Posterior vena cava (tissue), 2 donors: ENCODE data around the gene MAPKAPK2. TPM values are rescaled to one million over a fixed set of nuclear protein-coding genes. Genes with fewer than 3 reads are reported as not detected.
"Not testable (repeated sequence)": the region's sequence is repeated elsewhere in the genome, so short reads cannot be mapped to it uniquely, and the experiment has no call there.

ENCODE experiments used
- DNase-seq: peaks from one replicate; pipeline ENCODE4 v3.0.0-alpha.2; 2020; ENCODE audit warnings: low spot score
- intact Hi-C, 2 donors: fragments of 100-400 bp; cut with DNase I; formaldehyde crosslinking; loops; one replicate each; pipeline versions ENCODE4 v1.14.1 to v1.14.2; 2022 to 2023
- long read RNA-seq, 2 donors: library from polyadenylated mRNA; unstranded; transcript quantifications; one replicate each; pipeline ENCODE4 v2.0.0, GENCODE V29; 2020 to 2021
- total RNA-seq, 2 donors: library from RNA; stranded (reverse); fragmentation: NEBNext Ultra II Directional; extraction: Animal tissue kit (Norgen Biotek cat#: 25700); gene quantifications; one replicate each; pipeline ENCODE4 v1.2.1, GENCODE V29; 2021
- donor health status: DM: yes; HTN: yes; CAD: no.
- donor health status: DM: yes; HTN: yes; CAD: no.

Gene MAPKAPK2
- total RNA-seq, result 100 to 1,000 TPM in 1 of 2 donors, 10 to 100 TPM in 1; 69.0 to 102 TPM
- long read RNA-seq, donor 1, partial matches to known transcripts, result 0 of 13 reads
- long read RNA-seq, donor 1, other reads (novel, unspliced or antisense), result 11 of 13 reads
- long read RNA-seq, donor 2, partial matches to known transcripts, result 1 of 12 reads
- long read RNA-seq, donor 2, other reads (novel, unspliced or antisense), result 11 of 12 reads

GRCh38 chr1:206684478-206685333 lies at the start of gene MAPKAPK2:
Gene MAPKAPK2, plus strand, starts transcription at chr1:206684905. Its CDS starts 325 bp downstream, at chr1:206685230.
- DNase-seq, result peak; percentile 94
- intact Hi-C loops, result loop anchor here in 1 of 2 donors (5.0 kb wide), 1 partner anchor 43 kb away; no protein-coding TSS in a partner anchor

GRCh38 chr1:206635080-206635977 lies 49.4 kb upstream of the MAPKAPK2 start, which contains the start of gene DYRK3:
Gene DYRK3, plus strand, starts transcription at chr1:206635536. Its CDS starts 168 bp downstream, at chr1:206635704.
- DNase-seq, result peak; percentile 98
- intact Hi-C loops, result no loop called here

GRCh38 chr1:206635978-206636345 lies 48.7 kb upstream of the MAPKAPK2 start:
- intact Hi-C loops, result no loop called here
- no peak for DNase-seq

GRCh38 chr1:206636671-206637070 lies 48.0 kb upstream of the MAPKAPK2 start:
- intact Hi-C loops, result no loop called here

GRCh38 chr1:206637605-206638004 lies 47.1 kb upstream of the MAPKAPK2 start:
- DNase-seq, result no peak
- intact Hi-C loops, result no loop called here

More at GRCh38 chr1:206636671-206637070, 48.0 kb upstream of the MAPKAPK2 start:
- DNase-seq, result no peak

- intact Hi-C loops, DNase-seq: not testable (repeated sequence)
Measured at GRCh38 chr1:206642074-206642473, 42.6 kb upstream of the MAPKAPK2 start.

- intact Hi-C loops, result no loop called here
- no peak for DNase-seq
Measured at GRCh38 chr1:206643118-206643698, 41.5 kb upstream of the MAPKAPK2 start.

GRCh38 chr1:206646504-206646903 lies 38.2 kb upstream of the MAPKAPK2 start:
- no peak for DNase-seq

GRCh38 chr1:206647224-206647623 lies 37.5 kb upstream of the MAPKAPK2 start:
- intact Hi-C loops, result no loop called here
- no peak for DNase-seq

More at GRCh38 chr1:206646504-206646903, 38.2 kb upstream of the MAPKAPK2 start:
- intact Hi-C loops, result no loop called here

GRCh38 chr1:206649261-206649921 lies 35.3 kb upstream of the MAPKAPK2 start:
- no peak for DNase-seq
- intact Hi-C loops, result no loop called here

- DNase-seq, result no peak
- intact Hi-C loops, result no loop called here
Measured at GRCh38 chr1:206651014-206651413, 33.7 kb upstream of the MAPKAPK2 start.

GRCh38 chr1:206651958-206652890 lies 32.5 kb upstream of the MAPKAPK2 start:
- intact Hi-C loops, result no loop called here
- no peak for DNase-seq

- intact Hi-C loops, result no loop called here
- DNase-seq, result no peak
Measured at GRCh38 chr1:206653715-206654459, 30.8 kb upstream of the MAPKAPK2 start.

- no peak for DNase-seq
- intact Hi-C loops, result no loop called here
Measured at GRCh38 chr1:206654828-206655227, 29.9 kb upstream of the MAPKAPK2 start.

- intact Hi-C loops, result no loop called here
- no peak for DNase-seq
Measured at GRCh38 chr1:206655471-206655882, 29.2 kb upstream of the MAPKAPK2 start.

- DNase-seq, result no peak
- intact Hi-C loops, result no loop called here
Measured at GRCh38 chr1:206656936-206657335, 27.8 kb upstream of the MAPKAPK2 start.

- intact Hi-C loops, result no loop called here
- no peak for DNase-seq
Measured at GRCh38 chr1:206657751-206658150, 27.0 kb upstream of the MAPKAPK2 start.
